Mucosa of gallbladder (tissue), 1 donor: ENCODE results near the gene CCL2. TPM values are rescaled to one million over a fixed set of nuclear protein-coding genes. Genes with fewer than 3 reads are reported as not detected.

Source experiments
- DNase-seq: peaks from one replicate; pipeline ENCODE4 v3.0.0-alpha.2; 2020; ENCODE audit warnings: low spot score
- total RNA-seq: library from RNA; stranded (reverse); gene quantifications from one replicate; pipeline ENCODE4 v1.2.1, GENCODE V29; 2021
- donor health status: DM: no; HTN: no; CAD: no.

Gene CCL2
- total RNA-seq, 1 donor from 2014 or later: 32.0 TPM

DNA sequence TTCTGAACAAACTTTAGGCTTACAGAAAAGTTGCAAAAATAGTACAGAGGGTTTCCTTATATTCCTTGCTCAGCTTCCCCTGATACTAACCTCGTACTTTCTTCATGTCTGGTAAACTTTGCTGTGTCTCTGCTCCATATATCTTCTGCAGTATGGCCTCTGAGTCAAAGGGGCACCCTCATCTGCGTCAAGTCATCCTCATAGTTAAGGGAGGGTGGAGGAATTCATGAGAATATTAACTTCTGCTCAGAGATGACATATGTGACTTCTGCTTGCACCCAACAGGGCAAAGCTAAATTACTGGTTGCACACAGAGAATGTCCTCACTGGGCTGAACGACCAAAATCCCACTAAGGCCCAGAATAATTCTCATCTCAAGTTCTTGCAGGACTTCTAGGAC is 10.6 kb downstream of the CCL2 start:
- DNase-seq: no peak

- no peak for DNase-seq
These were observed 14.9 kb downstream of the CCL2 start, which contains the start of gene CCL7 for GRCh38 chr17:34269969-34270368. Gene CCL7, plus strand, starts transcription at chr17:34270221. Its CDS starts 70 bp downstream, at chr17:34270291.

DNA sequence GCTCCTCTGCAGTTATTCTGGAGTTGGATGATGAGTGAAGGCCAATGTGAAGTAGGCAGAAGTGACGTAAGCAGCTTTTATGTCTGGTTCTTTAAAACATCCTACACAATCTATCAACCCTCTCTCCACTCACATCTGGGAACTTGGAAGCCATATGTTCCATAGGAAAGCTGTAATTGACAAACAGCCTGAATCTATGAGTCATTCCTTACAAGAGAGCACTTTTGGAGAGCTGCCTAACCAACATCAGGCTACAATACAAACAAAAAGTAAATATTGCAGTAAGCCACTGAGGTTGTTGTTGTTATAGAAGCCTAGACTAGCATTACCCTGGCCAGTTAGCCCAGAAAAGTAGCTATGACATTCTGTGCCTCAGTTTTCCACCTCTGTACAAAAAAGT is 20.8 kb downstream of the CCL2 start:
- DNase-seq: no peak

DNA sequence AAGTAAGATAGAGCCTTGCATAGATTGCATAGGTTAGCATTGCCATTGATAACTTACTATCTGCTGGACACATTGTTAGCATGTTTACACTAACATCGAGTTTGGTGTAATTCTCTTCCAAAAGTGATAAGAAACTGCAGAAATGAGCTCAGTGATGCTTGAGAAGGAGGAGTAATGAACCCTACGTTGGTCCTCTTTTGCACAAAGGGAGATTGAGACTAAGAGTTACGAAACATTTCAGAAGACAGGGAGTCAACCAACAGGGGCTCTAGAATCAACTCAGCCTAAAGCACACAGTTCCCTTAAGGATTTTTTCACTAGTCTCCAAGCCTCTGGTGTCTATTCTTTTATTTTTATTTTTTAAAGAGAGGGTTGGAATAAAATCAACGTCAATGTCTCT is 21.7 kb downstream of the CCL2 start:
- DNase-seq: no peak

DNA sequence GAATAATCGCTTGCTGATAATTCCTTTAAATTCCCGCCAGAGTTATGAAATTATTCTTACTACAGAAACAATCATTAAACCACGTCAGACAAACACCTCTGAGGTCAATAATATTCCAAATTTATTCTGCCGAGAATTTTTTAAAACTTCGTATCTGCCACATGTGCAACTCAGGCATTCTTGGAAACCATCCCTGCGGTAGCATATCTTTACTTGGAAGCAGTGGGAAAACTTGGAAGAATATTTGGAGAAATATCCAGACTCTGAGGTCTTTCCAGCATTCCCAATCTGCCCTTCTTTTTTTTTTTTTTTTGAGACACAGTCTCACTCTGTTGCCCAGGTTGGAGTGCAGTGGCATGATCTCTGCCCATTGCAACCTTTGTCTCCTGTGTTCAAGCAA is 28.5 kb downstream of the CCL2 start:
- DNase-seq: no peak

DNA sequence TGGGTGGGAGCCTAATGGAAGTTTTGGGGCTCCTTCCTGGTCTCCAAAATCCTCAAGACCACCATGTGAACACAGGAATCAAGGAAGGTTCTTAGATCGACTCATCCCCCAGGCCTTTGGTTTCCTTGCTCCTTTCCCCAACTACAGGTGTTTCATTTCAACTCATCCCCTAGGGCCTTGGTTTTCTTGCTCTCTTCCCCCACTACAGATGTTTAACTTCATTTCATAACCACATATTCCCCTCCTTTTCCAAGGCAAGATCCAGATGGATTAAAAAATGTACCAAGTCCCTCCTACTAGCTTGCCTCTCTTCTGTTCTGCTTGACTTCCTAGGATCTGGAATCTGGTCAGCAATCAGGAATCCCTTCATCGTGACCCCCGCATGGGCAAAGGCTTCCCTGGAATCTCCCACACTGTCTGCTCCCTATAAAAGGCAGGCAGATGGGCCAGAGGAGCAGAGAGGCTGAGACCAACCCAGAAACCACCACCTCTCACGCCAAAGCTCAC is 30.3 kb downstream of the CCL2 start, which contains the start of gene CCL11:
CCL11 (plus strand) TSS at position 457 of the 507 bp plus-strand sequence. CDS start 67 bp downstream, outside the sequence.
- no peak for DNase-seq

- no peak for DNase-seq
These were observed 32.8 kb downstream of the CCL2 start for GRCh38 chr17:34287875-34288274.

GRCh38 chr17:34290586-34290985 is 35.5 kb downstream of the CCL2 start:
- DNase-seq: no peak

GRCh38 chr17:34291721-34292348 is 36.8 kb downstream of the CCL2 start:
- no peak for DNase-seq

GRCh38 chr17:34299027-34299426 is 43.9 kb downstream of the CCL2 start:
- no peak for DNase-seq

DNA sequence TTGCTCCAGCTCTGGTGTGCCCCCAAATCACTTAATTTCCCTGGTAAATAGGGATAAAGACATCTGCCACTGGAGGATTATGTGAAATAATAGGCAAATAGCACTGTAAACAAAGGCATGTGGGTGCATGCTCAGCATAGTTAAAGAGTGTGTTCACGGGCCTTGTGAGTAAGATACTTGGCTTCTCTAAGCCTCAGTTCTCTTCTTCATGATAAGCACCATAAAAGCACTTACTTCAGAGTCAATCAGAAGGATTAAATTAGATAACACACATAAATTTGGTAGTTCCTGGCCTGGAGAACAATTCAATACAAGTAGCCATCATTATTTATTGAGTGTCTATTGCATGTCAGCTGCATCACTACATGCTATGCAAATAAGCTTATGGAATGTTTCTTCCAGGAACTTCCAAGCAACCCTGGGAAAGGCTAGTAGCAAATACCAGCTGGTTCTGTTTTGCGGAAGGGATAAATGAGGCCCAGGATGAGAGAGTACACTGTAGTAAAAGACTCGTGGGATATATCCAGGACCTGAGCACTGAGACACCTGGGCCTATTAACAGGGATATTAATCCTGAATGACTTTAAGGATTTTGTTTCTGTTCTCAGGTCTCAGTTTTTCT is 45.0 kb downstream of the CCL2 start:
- no peak for DNase-seq

GRCh38 chr17:34300652-34301370 is 45.7 kb downstream of the CCL2 start:
- no peak for DNase-seq

GRCh38 chr17:34301986-34302385 is 46.9 kb downstream of the CCL2 start:
- no peak for DNase-seq

DNA sequence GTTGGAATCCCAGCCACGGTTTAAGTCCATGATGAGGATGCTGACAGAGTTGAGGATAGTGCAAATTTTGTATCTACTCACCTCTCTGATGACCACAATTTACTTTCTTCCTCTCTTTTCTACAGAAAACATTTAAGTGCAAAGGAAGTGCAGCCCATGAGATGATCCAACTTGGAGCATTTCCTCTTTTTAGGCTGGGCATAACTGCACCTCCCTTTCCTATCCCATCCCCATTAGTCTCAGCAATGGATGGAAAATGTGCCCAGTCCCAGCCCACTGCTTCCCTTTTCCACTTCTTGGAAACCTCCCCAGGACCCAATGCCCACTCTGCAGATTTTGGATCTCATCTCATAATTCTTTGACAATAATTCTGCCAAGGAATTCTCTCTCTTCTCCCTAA is 47.6 kb downstream of the CCL2 start:
- DNase-seq: no peak

GRCh38 chr17:34303606-34304005 is 48.5 kb downstream of the CCL2 start:
- DNase-seq: no peak

DNA sequence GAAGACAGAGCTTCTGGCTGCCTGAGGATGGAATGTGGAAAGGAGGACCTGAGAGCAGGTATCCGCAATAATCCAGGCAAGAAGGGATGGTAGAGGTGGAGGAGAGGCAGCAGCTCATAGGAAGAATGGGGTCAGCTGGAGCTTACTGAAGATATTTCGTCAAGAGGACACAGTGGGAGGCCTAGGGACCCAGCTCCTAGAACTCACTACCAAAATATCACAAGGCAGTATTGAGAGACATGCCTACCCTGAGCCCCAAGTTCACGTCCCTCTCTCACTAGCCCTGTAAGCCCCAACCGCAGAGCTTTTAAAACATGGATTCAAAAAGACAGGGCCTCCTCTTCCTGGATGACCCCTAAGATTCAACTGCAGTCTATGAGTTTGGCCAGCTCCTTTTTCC is 50.0 kb downstream of the CCL2 start:
- no peak for DNase-seq

DNA sequence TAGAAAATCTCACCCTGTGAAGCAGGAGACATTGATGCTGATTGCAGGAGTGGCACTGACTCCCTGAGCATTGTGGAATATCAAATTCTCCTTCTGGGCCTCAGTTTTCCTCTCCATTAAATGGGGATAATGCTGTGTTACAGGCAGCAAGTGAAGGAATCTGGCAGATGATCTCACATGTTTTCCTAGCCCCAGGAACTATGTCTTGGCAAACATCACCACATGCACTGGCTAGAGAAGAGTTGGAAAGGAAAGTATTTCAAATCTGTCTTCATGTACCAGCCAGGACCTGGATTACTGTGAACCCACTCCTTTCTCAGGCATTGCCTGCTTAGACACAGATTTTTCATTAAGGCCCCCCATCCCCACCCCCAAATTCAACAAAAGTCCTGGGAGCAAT is 50.5 kb downstream of the CCL2 start:
- no peak for DNase-seq

DNA sequence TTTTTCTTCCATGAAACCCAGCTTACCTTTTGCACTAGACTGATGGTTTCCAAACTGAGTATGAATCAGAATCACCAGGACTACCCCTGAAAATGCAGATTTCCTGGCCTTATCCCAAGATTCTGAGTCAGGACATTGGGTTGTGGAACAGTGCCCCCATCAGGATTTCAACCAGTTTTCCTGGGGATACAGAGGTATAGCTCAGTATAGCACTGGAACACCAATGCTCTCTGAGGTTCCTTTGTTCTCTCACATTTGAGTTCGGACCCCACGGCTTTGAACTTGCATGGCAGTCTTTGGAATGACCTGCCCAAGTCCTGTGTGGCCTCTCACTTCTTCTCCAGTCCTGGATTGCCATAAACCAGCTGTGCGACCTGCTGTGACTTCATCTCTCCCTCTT is 51.4 kb downstream of the CCL2 start:
- DNase-seq: no peak

Other genes with a start within 250 kb of the CCL2 start
- not detected for gene CCL7, start 14.9 kb downstream of the CCL2 start, total RNA-seq
- gene CCL11, start 30.5 kb downstream of the CCL2 start, total RNA-seq: 1.7 TPM
- gene CCL8, start 64.2 kb downstream of the CCL2 start, total RNA-seq: 1.2 TPM
- 1.5 TPM for gene CCL13, start 101.2 kb downstream of the CCL2 start, total RNA-seq
- gene CCL1, start 107.9 kb downstream of the CCL2 start, total RNA-seq: not detected